Activated CD8-positive, alpha-beta memory T cell treated with anti-CD3 and anti-CD28 coated beads for 36 hours (primary cell): ENCODE results near the gene ZNF41. TPM values are rescaled to one million over a fixed set of nuclear protein-coding genes. Genes with fewer than 3 reads are reported as not detected.
"Not testable (repeated sequence)": the region's sequence is repeated elsewhere in the genome, so short reads cannot be mapped to it uniquely, and the experiment has no call there.

Experiments used
- CTCF ChIA-PET: fragments of 350-600 bp; sonication (Branson Sonifier 250); formaldehyde crosslinking; loops from one replicate; lab custom pipeline; 2021; ENCODE audit warnings: antibody characterized with exemption; lab: Charles Lee
- POLR2A ChIA-PET: fragments of 350-600 bp; sonication (Branson Sonifier 250); formaldehyde crosslinking; loops from one replicate; lab custom pipeline; 2021; ENCODE audit warnings: antibody characterized with exemption; lab: Charles Lee
- total RNA-seq, 2 experiments: library from RNA; stranded (reverse); gene quantifications; one replicate each; pipeline ENCODE4 v1.2.3, GENCODE V29; 2021

The ZNF41 gene
- total RNA-seq, 2 experiments from 2014 or later = 9.4 to 9.9 TPM

- CTCF ChIA-PET = interaction anchor here (1.4 kb wide), 1 partner anchor 25 kb away, joined by 7 read pairs; no protein-coding TSS in a partner anchor
- POLR2A ChIA-PET = no interaction called here
Measured at GRCh38 chrX:47498411-47498810, 15.4 kb upstream of the ZNF41 start.

- ChIA-PET CTCF (interaction anchor here (1.0 to 1.2 kb wide), 2 partner anchors 26 to 254 kb away, joined by 3 to 8 read pairs; no protein-coding TSS in a partner anchor), POLR2A (no interaction called here)
Measured at GRCh38 chrX:47497271-47497888, 14.4 kb upstream of the ZNF41 start.

DNA sequence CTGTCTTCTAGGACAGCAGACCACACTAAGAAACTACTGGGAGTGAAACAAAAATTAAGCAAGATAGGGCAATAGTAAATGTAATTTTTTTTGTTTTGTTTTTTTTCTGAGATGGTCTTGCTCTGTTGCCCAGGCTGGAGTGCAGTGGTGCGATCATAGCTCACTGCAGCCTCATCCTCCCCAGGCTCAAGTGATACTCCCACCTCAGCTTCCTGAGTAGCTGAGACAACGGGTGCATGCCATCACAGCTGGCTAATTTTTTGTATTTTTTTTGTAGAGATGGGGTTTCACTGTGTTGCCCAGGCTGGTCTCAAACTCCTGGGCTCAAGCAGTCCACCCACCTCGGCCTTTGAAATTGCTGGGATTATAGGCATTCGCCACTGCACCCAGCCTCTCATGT lies 9.1 kb upstream of the ZNF41 start:
- CTCF ChIA-PET, POLR2A ChIA-PET: not testable (repeated sequence)

DNA sequence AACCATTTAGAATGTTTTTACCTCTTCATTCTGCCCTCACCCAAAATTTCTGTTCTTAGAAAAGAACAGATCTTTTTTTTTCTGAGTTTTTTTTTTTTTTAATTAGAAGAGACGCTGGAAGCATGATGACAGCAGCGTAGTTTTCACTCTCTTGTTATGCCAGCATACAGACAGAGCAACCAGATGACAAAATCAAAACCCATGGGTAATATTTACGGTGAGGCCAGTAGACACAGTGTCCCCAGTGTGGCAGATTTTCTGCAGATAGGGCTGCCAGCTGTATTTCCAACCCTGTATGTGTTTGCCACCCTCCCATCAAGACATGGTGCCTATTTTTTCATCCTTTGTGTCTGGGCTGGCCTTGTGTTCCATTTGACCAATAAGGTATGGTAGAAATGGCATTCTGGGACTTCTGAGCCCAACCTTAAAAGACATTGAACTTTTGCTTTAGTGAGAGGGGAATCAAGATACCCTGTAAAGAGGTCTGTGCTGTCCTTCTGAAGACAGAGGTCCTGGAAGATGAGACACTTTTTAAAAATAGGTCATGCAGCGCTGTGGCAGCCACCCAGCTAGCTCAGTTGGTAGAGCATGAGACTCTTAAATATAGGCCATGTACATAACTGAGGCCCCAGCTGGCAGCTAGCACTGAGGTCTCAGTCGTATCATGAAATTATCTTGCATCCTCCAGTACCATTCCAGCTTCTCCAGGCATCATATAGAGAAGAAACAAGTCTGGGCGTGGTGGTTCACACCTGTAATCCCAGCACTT lies 6.7 kb upstream of the ZNF41 start:
- ChIA-PET CTCF (no interaction called here), POLR2A (no interaction called here)

DNA sequence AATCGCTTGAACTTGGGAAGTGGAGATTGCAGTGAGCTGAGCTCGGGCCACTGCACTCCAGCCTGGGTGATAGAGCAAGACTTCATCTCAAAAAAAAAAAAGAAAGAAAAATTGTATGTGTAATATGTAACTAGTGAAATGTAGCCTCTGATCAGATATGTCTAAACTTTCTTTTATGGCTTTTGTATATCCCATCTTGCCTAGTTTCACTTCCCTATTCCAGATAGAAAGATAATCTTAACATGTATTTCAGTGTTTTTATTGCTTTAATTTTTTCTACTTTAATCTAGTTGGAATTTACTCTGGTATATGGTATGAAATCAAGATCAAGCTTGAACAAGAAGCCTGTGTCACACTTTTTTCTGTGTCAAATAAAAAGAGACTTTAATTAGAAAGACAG lies 1.9 kb upstream of the ZNF41 start:
- CTCF ChIA-PET = no interaction called here
- POLR2A ChIA-PET = no interaction called here

DNA sequence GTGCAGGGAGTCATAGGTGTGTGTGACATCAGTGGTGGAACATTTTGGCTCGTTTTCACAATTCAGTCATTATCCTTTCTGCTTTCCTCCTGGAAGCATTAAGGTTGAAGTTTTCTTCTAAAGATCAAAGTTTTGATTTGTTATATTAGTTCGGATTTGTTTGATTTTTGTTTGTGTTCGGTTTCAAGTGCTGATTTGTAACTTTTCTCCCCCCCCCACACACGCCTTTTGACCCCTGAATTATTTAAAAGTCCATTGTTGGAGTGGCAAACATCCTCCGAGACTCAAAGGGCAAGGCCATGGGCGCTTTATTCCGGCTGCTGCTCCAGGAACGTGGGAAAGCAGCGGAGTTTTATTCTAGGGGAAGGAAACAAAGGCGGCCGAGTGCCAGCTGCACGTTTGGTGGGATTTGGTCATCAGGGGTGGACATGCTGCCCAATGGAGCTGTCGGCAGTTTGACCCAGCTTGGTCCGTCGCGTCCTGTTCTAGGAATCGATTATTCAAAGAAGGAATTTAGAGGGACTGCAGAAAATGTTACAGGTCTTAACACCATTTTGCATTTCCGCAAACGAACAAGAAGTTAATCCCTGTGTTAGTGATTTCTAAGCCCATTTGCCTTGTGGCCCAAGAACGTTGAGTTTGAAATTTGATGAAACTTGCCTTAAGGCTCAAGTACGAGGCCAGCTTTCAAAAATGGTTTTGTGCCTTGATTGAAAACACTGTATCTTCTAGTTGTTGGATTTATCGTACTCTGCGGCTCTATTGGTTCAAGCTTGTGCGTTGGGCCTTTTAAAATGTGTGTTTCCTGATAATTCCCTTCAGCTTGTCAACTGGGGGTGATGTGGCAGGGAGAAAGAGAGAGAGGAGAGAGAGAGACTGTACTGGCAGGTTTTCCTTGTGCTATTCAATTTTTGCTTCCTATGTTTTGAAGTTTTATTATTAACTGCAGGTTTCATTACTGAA lies 565 bp upstream of the ZNF41 start:
- ChIA-PET CTCF (interaction anchor here (0.5 to 0.6 kb wide), 3 partner anchors 40 to 1071 kb away, joined by 3 to 6 read pairs (median 5); no protein-coding TSS in a partner anchor), POLR2A (no interaction called here)

DNA sequence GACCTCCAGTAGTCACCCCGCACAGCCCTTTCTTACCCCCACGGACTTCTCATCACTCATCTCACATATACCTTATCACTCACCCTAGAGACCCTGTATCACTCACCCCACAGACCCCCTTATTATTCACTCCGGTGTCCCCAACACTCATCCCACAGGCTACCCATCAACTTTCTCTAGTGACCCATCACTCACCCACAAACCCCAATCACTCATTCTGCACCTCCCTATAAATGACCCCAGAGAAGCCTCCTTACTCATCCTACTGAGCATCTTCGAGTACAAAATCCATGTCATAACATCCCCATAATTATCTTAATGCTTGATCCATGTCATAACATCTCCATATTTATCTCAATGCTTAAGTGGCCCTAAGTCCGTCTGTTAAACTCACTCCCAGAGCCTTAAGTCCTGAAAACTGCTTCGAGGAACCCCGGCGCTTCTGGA lies 934 bp downstream of the ZNF41 start:
- POLR2A ChIA-PET = no interaction called here

DNA sequence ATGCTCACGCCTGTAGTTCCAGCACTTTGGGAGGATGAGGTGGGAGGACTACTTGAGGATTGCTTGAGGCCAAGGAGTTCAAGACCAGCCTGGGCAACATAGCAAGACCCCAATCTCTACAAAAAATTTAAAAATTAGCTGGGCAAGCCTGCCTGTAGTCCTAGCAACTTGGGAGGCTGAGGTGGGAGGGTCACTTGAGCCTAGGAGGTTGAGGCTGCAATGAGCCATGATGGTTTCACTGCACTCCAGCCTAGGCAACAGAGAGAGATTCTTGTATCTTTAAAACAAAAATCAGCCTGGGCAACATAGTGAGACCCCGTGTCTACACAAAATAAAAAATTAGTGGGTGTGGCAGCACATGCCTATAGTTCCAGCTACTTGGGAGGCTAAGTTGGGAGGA lies 1.9 kb downstream of the ZNF41 start:
- POLR2A ChIA-PET = interaction anchor here (0.6 kb wide), 1 partner anchor 102 kb away, joined by 4 read pairs; no protein-coding TSS in a partner anchor
- CTCF ChIA-PET = interaction anchor here (0.6 kb wide), 1 partner anchor 112 kb away, joined by 4 read pairs; no protein-coding TSS in a partner anchor

More for the DNA sequence above, 934 bp downstream of the ZNF41 start:
- CTCF ChIA-PET = no interaction called here

- POLR2A ChIA-PET = no interaction called here
- CTCF ChIA-PET = no interaction called here
Measured at GRCh38 chrX:47480576-47480975, 2.4 kb downstream of the ZNF41 start.

DNA sequence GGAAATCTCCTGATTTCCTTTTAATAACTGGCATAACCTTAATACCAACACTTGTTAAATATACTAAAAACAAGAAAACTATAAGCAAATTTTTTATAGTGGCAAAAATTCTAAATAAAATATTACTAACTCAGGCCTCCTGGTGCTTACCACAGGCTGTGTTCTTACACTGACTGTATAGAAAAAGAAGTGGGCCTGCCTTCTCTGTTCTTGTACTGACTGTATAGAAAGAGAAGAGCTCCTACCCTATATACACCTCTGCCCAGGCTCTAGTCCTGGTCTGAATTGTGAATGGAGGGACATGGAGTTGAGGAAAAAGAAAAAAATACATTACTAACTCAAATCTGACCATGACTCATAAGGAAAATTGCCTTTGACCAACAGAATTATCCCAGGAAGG lies 7.5 kb downstream of the ZNF41 start:
- POLR2A ChIA-PET = no interaction called here
- CTCF ChIA-PET = no interaction called here

DNA sequence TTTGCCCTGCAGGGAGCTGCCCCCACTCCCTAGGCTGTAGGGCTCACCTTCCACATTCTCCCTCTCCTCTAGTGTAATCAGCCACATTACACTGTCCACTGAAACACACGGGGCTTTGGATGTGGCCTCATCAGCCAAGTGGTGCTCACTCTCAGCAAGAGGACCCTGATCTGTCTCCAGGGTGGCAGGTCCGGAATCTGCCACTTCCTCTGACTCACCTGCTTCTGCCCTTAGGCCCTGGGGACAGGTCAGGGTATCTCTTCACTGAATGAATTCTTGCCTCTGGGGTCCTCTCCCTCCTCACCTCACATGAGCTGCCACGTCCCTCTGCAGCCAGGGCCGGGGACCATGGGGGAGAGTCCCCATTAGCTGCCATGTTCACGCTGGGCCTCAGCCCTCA lies 15.9 kb downstream of the ZNF41 start:
- ChIA-PET CTCF (no interaction called here), POLR2A (no interaction called here)

DNA sequence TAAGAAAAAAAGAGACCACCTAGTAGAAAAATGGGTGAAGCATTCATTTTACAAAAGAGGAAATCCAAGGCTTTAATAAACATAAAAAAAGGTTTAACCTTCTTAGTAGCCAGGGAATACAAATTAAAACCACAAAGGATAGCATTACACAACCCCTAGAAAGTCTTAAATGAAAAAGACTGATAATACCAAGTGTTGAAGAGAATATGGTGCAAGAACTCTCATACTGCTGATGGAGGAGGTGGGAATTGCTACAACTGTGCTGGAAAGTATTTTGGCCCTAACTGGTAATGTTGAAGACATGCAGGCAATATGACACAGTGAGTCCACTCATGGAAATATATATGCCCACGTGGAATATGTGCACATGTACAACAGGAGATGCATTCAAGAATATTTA lies 22.5 kb downstream of the ZNF41 start:
- POLR2A ChIA-PET = no interaction called here
- CTCF ChIA-PET = no interaction called here

DNA sequence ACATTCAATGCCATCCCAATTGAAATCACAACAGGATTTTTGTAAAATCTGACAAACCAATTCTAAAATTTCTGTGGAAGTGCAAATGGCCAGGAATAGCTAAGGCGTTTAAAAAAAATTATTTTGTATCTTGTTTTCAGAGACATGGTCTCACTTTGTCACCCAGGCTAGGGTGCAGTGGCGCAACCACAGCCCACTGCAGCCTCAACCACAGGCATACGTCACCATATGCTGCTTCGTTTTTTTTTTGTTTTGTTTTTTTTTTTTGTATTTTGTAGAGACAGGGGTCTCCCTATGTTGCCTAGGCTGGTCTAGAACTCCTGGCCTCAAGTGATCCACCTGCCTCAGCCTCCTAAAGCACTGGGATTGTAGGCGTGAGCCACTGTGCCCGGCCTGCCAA lies 24.5 kb downstream of the ZNF41 start:
- ChIA-PET POLR2A (no interaction called here), CTCF (interaction anchor here (1.0 kb wide), 1 partner anchor 241 kb away, joined by 4 read pairs; no protein-coding TSS in a partner anchor)

DNA sequence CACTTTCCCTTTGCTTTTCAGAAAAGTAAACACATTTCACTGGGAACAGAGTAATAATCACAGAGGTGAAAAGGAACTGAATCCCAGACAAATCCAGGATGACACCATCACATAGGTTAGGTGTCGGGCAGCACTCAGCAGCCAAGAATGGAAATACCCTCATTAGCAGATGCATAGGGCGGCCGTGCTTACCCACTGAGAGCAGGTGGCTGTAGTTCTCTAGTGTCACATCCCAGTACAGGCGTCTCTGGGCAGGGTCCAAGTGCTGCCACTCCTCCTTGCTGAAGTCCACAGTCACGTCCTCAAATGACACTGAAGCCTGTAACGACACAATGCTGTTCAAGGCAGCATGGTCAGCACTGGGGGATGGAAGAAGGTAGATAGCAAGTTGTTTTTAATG lies 26.9 kb downstream of the ZNF41 start:
- ChIA-PET CTCF (no interaction called here), POLR2A (no interaction called here)

DNA sequence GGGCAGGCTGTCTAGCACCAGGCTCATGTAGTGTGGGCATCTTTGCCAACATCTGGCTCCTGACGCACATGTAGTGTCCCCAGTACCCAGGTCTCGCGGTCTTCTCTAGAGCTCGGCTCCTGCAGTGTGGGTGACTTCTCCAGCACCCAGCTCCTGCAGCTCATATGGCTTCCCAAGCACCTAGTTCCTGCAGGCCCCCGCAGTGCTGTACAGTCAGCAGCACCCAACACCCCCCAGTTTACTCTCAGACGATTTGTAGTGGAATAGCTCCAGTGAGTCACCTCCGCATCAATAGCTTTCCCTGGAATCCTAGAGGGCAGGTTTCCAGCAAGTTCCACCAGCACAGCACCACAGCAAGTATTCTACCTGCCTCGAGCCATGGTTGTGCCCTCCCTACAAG lies 30.9 kb downstream of the ZNF41 start:
- ChIA-PET POLR2A (no interaction called here), CTCF (no interaction called here)

DNA sequence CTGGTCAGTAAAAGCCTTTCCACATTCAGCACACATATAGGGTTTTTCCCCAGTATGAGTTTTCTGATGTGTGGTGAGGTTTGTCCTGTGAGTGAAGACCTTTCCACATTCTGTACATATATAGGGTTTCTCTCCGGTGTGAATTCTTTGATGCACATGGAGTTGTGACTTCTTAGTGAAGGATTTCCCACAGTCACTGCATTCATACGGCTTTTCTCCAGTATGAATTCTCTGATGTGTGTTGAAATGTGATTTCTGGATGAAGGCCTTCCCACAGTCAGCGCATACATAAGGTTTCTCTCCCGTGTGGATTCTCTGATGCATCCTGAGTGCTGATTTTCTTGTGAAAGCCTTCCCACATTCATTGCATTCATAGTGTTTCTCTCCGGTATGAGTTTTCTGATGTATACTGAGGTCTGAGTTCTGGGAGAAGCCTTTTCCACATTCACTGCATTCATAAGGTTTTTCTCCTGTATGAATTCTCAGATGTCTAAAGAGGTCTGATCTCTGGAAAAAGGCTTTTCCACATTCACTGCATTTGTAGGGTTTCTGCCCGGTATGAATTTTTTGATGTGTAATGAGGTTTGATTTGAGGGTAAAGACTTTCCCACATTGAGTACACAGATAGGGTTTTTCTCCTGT lies 34.7 kb downstream of the ZNF41 start:
- ChIA-PET POLR2A (no interaction called here), CTCF (no interaction called here)

DNA sequence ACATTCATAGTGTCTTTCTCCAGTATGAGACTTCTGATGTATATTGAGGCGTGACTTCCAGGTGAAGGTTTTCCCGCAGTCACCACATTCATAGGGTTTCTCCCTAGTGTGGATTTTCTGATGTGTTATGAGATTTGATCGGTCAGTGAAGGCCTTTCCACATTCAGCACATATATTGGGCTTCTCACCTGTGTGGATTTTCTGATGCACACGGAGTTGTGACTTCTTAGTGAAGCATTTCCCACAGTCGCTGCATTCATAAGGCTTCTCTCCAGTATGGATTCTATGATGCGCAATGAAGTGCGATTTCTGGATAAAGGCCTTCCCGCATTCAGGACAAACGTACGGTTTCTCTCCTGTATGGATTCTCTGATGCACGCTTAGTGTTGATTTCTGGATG lies 35.4 kb downstream of the ZNF41 start:
- POLR2A ChIA-PET = no interaction called here
- CTCF ChIA-PET = no interaction called here

GRCh38 chrX:47446971-47447370 lies 36.1 kb downstream of the ZNF41 start:
- ChIA-PET POLR2A (no interaction called here), CTCF (no interaction called here)

DNA sequence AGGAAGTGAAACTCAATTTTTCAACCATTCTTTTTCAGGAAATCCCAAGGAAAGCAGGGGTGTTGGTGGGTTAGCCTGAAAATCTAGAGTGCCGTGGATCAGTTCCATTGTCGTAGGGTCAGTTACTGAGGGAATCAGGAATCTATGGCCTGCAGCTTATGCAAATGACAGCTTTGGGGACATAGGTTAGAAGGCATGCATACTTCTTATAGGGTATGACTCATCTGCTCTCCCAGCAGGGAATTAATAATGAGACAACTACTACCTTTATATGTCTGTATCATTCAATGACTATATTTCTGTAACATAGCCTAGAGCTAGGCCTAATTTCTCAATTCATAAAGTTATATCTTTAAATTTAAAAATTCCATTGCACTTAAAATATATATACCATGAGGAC lies 36.6 kb downstream of the ZNF41 start:
- CTCF ChIA-PET = no interaction called here
- POLR2A ChIA-PET = no interaction called here
